DMS53 (cell line): ENCODE results near the gene URB1.
"Not testable (repeated sequence)": the region's sequence is repeated elsewhere in the genome, so short reads cannot be mapped to it uniquely, and the experiment has no call there.

Experiments used
- DNase-seq: peaks from one replicate; lab custom pipeline; 2025; lab: John Stamatoyannopoulos, UW

URB1 gene

DNA sequence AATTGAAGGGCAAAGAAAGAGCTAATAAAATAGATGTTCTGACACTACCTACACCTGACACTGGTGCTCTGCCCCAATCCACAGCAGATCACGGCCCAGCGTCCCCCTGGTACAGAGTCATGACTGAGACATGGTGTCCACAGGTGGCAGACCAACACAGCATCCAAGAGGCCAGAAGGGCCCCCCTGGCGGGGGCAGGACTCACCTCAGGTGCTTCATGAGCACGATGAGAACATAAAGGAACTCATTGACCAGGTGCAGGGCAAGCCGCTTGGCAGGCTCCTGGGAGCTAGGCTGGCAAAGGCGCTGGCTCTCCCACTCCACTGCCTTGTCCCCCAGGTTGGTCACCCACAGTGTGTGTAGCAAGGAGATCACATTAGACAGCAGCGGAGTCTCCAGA is 73.8 kb downstream of the URB1 start:
- no peak for DNase-seq

DNA sequence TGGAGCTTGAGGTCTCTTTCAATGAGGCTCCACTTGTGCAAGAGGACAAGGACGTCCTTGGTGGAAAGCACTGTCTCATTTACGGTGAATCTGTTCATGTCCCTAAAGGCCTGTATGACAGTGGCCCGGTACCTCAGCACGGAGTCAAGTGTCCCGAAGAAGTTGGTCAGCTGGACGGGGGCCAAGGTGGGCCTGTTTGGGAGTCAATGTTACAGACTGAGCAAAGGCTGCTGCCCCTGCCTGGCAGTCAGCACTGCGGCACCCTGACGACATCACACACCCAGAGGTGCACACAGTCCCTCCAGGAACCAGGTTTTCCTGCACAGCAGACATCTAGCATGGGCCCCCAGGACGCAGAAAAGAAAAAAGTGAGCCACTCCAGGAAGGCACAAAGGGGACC is 75.1 kb downstream of the URB1 start:
- no peak for DNase-seq

GRCh38 chr21:32316361-32317215 is 76.2 kb downstream of the URB1 start:
- DNase-seq: no peak

GRCh38 chr21:32315511-32316281 is 77.1 kb downstream of the URB1 start:
- DNase-seq: no peak

DNA sequence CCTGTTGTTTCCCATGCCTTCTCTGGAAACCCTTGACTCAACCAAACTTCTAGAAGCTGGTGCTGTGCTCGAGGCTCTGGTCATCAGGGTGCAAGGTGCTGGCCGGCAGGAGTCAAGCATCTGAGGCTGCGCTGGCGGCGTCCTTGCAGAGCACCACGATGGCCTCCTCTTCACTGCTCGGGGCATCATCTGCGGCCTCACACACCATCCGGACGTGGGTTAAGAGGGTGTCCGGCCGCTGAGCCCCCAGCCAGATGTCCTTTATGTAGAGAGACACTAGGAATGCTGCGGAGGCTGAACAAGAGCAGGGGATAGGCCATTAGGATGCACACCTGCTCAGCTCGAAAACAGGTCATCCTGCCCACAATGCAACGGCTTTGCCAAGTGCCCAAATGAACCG is 78.0 kb downstream of the URB1 start:
- no peak for DNase-seq

- DNase-seq: no peak
Observed at GRCh38 chr21:32312976-32313375, 79.8 kb downstream of the URB1 start.

DNA sequence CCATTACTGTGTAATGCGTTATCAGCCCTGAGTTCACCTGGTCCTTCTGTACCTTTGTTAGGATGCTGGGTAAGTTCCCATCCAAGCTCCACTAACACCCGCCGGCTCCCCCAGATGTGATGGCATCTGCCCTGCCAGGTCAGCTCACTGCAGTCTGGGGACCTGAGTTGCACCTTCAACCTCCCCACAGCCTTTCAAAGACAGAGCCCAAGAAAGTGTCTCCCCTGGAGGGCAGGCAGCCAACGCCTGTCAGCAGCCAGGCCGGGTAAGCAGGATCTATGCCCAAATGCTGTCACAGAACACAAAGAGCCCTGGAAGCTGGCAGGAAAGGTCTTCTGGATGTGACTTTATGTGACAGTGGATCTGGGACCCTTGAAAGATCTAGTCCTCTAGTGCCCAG is 80.5 kb downstream of the URB1 start:
- DNase-seq: no peak

DNA sequence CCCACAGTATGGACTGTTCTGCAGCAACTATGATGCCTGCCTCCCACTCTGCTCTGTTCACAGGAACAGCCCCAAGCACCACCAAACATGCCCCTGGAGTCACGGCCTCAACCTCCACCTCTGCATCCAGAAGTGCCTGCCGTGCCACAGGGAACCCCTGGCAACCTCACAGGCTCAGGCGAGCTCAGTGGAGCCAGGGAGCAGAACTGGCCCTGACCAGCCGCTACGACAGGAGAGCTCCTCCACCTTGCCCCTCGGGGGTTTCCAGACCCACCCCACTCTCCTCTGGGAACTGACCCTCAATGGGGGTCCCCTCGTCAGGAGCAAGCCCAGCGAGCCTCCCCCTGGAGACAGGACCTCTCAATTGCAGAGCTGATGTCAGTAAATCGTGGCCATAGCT is 81.2 kb downstream of the URB1 start:
- no peak for DNase-seq

DNA sequence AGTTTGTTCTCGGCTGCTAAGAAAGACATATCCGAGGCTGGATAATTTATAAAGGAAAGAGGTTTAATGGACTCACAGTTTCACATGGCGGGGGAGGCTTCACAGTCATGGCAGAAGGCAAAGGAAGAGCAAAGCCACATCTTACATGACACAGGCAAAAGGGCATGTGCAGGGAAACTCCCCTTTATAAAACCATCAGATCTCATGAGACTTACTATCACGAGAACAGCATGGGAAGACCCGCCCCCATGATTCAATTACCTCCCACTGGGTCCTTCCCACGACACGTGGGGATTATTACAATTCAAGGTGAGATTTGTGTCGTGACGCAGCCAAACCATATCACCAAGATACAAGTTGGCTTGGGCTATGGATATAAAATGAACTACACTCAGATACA is 81.8 kb downstream of the URB1 start:
- not testable (repeated sequence) for DNase-seq

DNA sequence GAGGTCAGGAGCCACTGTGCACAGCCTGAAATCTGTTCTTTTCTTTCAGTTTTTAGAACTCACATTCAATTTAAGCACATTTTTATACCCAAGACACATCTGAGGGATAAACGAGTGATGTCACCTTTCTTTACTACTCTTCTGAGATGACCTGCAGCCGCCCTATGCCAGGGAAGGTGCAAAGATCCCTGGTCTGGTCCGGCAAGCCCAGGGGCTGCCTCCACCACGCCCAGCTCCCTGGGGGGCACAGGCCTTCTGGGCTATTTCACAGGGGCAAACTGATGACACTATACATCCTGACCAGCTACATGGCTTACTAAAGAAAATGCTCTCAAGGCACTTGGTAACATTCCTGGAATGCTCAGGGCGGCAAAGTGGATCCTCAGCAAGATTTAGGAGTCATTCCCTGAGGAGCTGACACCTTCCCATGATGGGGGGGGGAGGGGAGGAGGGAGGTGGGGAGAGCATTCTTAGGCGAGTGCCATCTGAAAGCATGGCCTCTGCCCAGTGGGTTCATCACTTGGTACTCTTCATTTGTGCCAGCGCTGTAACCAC is 82.8 kb downstream of the URB1 start:
- DNase-seq: no peak

DNA sequence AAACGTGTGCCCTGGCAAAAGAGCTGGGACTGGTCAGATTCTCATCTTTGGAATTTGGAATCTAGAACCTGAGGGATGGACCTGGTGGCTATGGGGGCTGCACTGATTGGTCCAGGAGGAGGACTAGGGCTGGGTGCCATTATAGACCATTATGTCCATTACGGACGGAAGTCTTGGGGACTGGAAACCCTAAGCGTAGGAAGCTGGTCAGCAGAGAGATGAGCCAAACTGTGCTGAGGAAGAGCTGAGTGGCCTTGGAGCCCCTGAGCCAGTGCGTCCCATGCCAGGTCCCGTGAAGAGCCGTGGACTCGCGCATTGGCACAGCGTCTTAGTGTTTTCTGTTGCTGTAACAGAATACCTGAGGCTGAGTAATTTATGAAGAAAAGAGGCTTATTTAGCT is 84.1 kb downstream of the URB1 start:
- DNase-seq: no peak

DNA sequence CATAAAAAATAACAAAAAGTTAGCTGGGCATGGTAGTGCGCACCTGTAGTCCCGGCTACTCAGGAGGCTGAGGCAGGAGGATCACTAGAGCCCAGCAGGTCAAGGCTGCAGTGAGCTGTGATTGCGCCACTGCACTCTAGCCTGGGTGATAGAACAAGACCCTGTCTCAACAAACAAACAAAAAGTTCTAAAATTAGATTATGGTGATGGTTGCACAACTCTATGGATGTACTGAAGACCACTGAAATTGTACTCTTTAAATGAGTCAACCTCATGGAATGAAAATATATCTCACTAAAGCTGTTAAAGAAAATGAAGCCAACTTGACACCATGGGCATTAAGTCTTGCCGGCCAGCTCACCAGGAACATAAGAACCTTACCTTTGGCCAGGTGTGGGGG is 85.1 kb downstream of the URB1 start:
- no peak for DNase-seq

DNA sequence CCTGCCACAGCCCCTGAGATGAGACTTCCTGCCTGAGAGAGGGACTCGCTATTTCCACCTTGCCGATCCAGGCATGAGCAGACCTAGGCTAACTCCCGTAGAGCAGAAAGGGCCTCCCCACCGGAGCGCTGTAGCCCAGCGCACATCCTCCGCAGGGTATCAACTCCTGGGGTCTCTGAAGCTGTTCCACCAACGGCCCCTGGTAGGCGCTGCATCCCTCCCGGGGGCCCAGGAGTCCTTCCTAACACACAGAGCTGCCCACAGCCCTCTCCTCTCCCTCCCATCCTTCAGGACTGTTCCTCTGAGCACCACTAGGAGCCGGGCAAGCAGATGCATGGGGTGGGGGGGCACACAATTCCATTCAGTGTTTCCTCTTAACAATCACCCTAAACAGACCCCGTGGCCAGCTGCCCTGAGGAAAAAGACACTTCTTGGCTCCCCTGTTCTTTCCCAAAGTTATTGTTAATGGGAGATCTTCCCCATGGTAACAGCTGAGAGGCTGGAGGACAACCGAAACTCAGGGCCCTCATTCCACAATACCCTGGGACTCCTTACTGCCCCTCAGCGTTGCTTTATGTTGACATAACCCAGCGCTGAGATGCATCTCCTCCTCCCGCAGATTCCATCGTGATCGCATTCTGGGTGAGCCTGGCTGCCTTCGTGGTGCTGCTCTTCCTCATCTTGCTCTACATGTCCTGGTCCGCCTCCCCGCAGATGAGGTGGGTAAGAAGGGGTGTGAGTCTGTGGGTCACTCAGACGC is 86.6 kb downstream of the URB1 start:
- DNase-seq: no peak

DNA sequence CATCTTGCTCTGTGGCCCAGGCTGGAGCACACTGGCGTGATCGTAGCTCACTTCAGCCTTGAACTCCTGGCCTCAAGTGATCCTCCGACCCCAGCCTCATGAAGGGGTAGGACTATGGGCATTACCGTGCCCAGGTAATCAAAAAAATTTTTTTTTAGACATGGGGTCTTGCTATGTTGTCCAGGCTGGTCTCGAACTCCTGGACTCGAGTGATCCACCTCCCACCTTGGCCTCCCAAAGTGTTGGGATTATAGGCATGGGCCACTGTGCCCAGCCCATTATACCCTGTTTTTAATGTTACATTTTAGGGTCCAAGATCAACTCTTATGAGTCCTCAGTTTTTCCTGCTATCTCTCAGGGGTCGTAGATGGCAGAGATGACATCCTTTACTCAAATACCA is 87.8 kb downstream of the URB1 start:
- no peak for DNase-seq

GRCh38 chr21:32303385-32303784 is 89.4 kb downstream of the URB1 start:
- no peak for DNase-seq

- DNase-seq: no peak
Observed at GRCh38 chr21:32302560-32302959, 90.3 kb downstream of the URB1 start.

DNA sequence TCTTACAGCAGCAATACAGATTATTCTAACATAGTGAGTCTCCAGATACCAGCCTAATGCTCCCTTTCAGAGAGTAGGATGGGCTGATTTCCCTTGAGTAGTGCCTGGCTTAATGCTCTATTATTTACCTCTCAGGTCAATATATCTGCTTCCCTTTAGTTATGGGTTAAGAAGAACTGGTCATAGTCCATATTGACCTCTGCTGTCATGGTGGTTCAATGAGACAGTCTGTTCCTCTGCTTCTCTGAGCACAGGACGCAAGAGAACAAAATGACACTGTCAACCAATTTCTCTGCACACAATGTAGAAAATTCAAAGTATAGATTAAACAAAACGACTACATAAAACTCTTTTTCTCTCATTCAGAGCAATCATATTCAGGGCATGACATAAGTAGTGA is 91.2 kb downstream of the URB1 start:
- no peak for DNase-seq

DNA sequence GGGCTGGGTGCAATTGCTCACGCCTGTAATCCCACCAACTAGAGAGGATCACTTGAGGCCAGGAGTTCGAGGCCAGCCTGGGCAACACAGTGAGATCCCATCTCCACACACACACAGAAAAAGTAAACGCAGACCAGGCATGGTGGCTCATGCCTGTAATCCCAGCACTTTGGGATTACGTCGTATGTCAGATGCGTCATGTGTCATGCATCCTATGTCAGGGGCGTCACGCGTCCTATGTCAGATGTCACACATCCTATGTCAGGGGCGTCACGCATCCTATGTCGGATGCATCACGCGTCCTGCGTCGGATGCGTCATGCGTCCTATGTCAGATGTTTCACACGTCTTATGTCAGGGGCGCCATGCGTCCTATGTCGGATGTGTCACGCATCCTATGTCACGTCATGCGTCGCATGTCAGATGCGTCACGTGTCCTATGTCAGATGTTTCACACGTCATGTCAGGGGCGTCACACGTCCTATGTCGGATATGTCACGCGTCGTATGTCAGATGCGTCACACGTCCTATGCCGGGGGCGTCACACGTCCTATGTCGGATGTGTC is 92.6 kb downstream of the URB1 start:
- DNase-seq: no peak

DNA sequence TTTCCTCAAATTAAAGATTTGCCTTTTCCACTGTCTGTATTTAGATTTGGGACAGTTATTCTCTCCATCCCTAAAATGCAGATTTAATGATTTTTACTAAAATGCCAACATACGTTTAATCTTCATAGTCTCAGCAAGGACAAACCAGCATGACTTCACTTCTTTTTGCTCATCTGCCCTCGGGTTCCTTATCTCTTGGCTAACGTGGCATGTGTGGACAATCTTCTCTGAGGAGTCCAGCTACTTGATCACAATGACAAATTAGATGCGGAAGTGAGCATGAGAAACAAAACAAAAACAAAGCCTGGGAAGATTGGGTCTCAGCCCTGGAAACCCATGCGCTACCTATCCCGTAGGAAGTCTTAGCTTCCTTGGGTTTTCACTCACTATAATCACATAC is 93.1 kb downstream of the URB1 start:
- no peak for DNase-seq

- DNase-seq: no peak
Observed at GRCh38 chr21:32298658-32299081, 94.1 kb downstream of the URB1 start, which contains the start of gene MRAP. TSS of gene MRAP (plus strand) at chr21:32298855. CDS start at chr21:32298972, 117 bp downstream.

DNA sequence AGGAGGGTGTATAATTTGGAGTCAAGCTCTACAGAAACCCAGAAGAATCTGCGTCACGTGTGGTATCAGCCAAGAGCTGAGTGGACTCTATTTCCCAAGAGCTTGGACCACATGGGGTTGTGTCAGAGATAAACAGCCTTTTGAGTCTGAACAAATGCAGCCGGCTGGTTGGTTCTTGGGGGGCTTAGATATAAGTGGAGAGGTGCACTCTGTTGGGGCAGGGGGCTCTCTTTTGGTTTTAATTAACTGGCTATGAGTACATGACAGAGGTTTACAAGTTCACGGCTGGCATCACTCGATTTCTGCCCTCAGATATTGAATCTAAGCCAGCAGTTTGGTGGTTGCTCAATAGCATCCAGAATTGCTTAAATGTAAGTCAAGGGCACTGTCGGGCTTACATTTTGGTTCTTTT is 94.7 kb downstream of the URB1 start:
- no peak for DNase-seq

GRCh38 chr21:32297449-32297848 is 95.4 kb downstream of the URB1 start:
- DNase-seq: no peak
